Stimulated activated CD4-positive, alpha-beta T cell treated with anti-CD3 and anti-CD28 coated beads, Interleukin-15, amount 100 ng/mL, for 1 hour (primary cell): Measurements from ENCODE around the gene WDR54.
"Not testable (repeated sequence)": the region's sequence is repeated elsewhere in the genome, so short reads cannot be mapped to it uniquely, and the experiment has no call there.

Source experiments
- DNase-seq, 2 donors: peaks; one replicate each; pipeline ENCODE4 v3.0.0-alpha.2; 2020; ENCODE audit warnings: low read depth in 1 of 2, low spot score in 1 of 2

Gene WDR54

GRCh38 chr2:74427551-74427950 lies 6.0 kb downstream of the WDR54 start:
- no peak for DNase-seq

GRCh38 chr2:74428675-74429074 lies 7.1 kb downstream of the WDR54 start:
- DNase-seq, result no peak

GRCh38 chr2:74429487-74430451 lies 8.2 kb downstream of the WDR54 start:
- DNase-seq, result no peak

- DNase-seq, result no peak
Observed at GRCh38 chr2:74430502-74430901, 9.0 kb downstream of the WDR54 start.

GRCh38 chr2:74436111-74436805 lies 14.7 kb downstream of the WDR54 start:
- DNase-seq, result no peak

GRCh38 chr2:74436848-74437695 lies 15.5 kb downstream of the WDR54 start:
- no peak for DNase-seq

- DNase-seq, result no peak
Observed at GRCh38 chr2:74438248-74438647, 16.7 kb downstream of the WDR54 start.

GRCh38 chr2:74439373-74439772 lies 17.8 kb downstream of the WDR54 start:
- DNase-seq, result no peak

- DNase-seq, result no peak
Observed at GRCh38 chr2:74439803-74440377, 18.4 kb downstream of the WDR54 start.

- DNase-seq, result peak in 1 of 2 donors; percentile 39
Observed at GRCh38 chr2:74440378-74441169, 19.0 kb downstream of the WDR54 start.

GRCh38 chr2:74441170-74441689 lies 19.7 kb downstream of the WDR54 start:
- no peak for DNase-seq

- DNase-seq, result no peak
Observed at GRCh38 chr2:74441690-74442482, 20.4 kb downstream of the WDR54 start, which contains the start of gene RTKN. Gene RTKN, minus strand, starts transcription at chr2:74441937. Its CDS starts 121 bp downstream, at chr2:74441816.

GRCh38 chr2:74442483-74443297 lies 21.2 kb downstream of the WDR54 start:
- not testable (repeated sequence) for DNase-seq

GRCh38 chr2:74444498-74445318 lies 23.2 kb downstream of the WDR54 start:
- DNase-seq, result no peak

GRCh38 chr2:74447230-74447999 lies 25.9 kb downstream of the WDR54 start:
- DNase-seq, result no peak

GRCh38 chr2:74448771-74449170 lies 27.2 kb downstream of the WDR54 start:
- no peak for DNase-seq
